Lower leg skin (tissue), 3 donors: ENCODE results near the gene NEURL1.

Source experiments
- CTCF ChIP-seq, 3 donors: fragments of 450-650 bp; IDR thresholded peaks; one replicate each; pipeline ENCODE4 v1.5.1; 2016; ENCODE audit warnings: antibody characterized with exemption in 3 of 3, mild to moderate bottlenecking in 3 of 3, moderate library complexity in 2 of 3
- POLR2A ChIP-seq, 2 donors: fragments of 450-650 bp; IDR thresholded peaks; one replicate each; pipeline ENCODE4 v1.6.1; 2016 to 2017; ENCODE audit warnings: antibody characterized with exemption in 2 of 2, mild to moderate bottlenecking in 1 of 2, moderate library complexity in 1 of 2

- no peak for TF ChIP-seq CTCF (IDR thresholded peaks at IDR 0.05)
- no peak for TF ChIP-seq POLR2A (IDR thresholded peaks at IDR 0.05)
These were observed 1.7 kb upstream of the NEURL1 start for GRCh38 chr10:103491729-103492364.
